Activated naive CD4-positive, alpha-beta T cell treated with anti-CD3 and anti-CD28 coated beads, Interleukin-2, amount 10 ng/mL, durations not matched to agents 7 days and 5 days (primary cell): ENCODE results near the gene ACTRT1.

Experiments used
- CTCF ChIA-PET: fragments of 350-600 bp; sonication (Branson Sonifier 250); formaldehyde crosslinking; loops from one replicate; lab custom pipeline; 2021; ENCODE audit warnings: antibody characterized with exemption; lab: Charles Lee
- DNase-seq: peaks from one replicate; pipeline ENCODE4 v3.0.0-alpha.2; 2020
- H3K27ac Mint-ChIP-seq: one replicate; pipeline ENCODE4 v1.8.0; 2021; ENCODE audit warnings: mild to moderate bottlenecking, moderate library complexity, mixed read lengths
- H3K27me3 Mint-ChIP-seq: one replicate; pipeline ENCODE4 v1.8.0; 2021; ENCODE audit warnings: mild to moderate bottlenecking, mixed read lengths
- H3K36me3 Mint-ChIP-seq: one replicate; pipeline ENCODE4 v1.8.0; 2021; ENCODE audit warnings: mixed read lengths
- H3K4me1 Mint-ChIP-seq: one replicate; pipeline ENCODE4 v1.8.0; 2021; ENCODE audit warnings: mixed read lengths
- H3K4me3 Mint-ChIP-seq: one replicate; pipeline ENCODE4 v1.8.0; 2021; ENCODE audit warnings: mild to moderate bottlenecking, moderate library complexity, mixed read lengths
- H3K9me3 Mint-ChIP-seq: one replicate; pipeline ENCODE4 v1.8.0; 2021; ENCODE audit warnings: mixed read lengths

The ACTRT1 gene

GRCh38 chrX:128052303-128052702 lies at the start of gene ACTRT1:
Gene ACTRT1 (minus strand): TSS chrX:128052403. CDS start chrX:128052206, 197 bp downstream.
- no peaks in the 10 kb centered on the region for H3K4me1 Mint-ChIP-seq
- CTCF ChIA-PET = no interaction called here
- H3K36me3 Mint-ChIP-seq = no peaks in the 10 kb centered on the region
- no peak within 1 kb of the TSS for H3K4me3 Mint-ChIP-seq
- no peaks in the 10 kb centered on the region for H3K27me3 Mint-ChIP-seq
- H3K27ac Mint-ChIP-seq = no peak within 1 kb of the TSS
- H3K9me3 Mint-ChIP-seq = no peaks in the 10 kb centered on the region
- no peak for DNase-seq

GRCh38 chrX:128078545-128078944 lies 26.3 kb upstream of the ACTRT1 start:
- no peaks in the 10 kb centered on the region for H3K27me3 Mint-ChIP-seq
- H3K4me1 Mint-ChIP-seq = no peaks in the 10 kb centered on the region
- CTCF ChIA-PET = no interaction called here
- H3K9me3 Mint-ChIP-seq = no peaks in the 10 kb centered on the region
- no peak overlapping the region for H3K4me3 Mint-ChIP-seq
- H3K27ac Mint-ChIP-seq = no peak overlapping the region
- DNase-seq = no peak
- H3K36me3 Mint-ChIP-seq = no peaks in the 10 kb centered on the region

- no peak for DNase-seq
- Mint-ChIP-seq H3K9me3 (no peaks in the 10 kb centered on the region), H3K4me1 (no peaks in the 10 kb centered on the region), H3K27ac (no peak overlapping the region), H3K4me3 (no peak overlapping the region), H3K36me3 (no peaks in the 10 kb centered on the region), H3K27me3 (no peaks in the 10 kb centered on the region)
- CTCF ChIA-PET = no interaction called here
Measured at GRCh38 chrX:128057421-128057820, 5.2 kb upstream of the ACTRT1 start.

GRCh38 chrX:128051526-128051925 lies 677 bp downstream of the ACTRT1 start:
- Mint-ChIP-seq H3K4me3 (no peak overlapping the region), H3K27ac (no peak overlapping the region), H3K4me1 (no peaks in the 10 kb centered on the region), H3K9me3 (no peaks in the 10 kb centered on the region), H3K36me3 (no peaks in the 10 kb centered on the region), H3K27me3 (no peaks in the 10 kb centered on the region)
- no peak for DNase-seq
- CTCF ChIA-PET = no interaction called here

GRCh38 chrX:128035318-128035717 lies 16.9 kb downstream of the ACTRT1 start:
- Mint-ChIP-seq H3K4me3 (no peak overlapping the region), H3K4me1 (no peaks in the 10 kb centered on the region), H3K27me3 (no peaks in the 10 kb centered on the region), H3K36me3 (no peaks in the 10 kb centered on the region), H3K27ac (no peak overlapping the region), H3K9me3 (no peaks in the 10 kb centered on the region)
- DNase-seq = no peak
- CTCF ChIA-PET = no interaction called here

- no peaks in the 10 kb centered on the region for H3K27me3 Mint-ChIP-seq
- CTCF ChIA-PET = no interaction called here
Measured at GRCh38 chrX:128021566-128021965, 30.6 kb downstream of the ACTRT1 start.

GRCh38 chrX:128020701-128021100 lies 31.5 kb downstream of the ACTRT1 start:
- DNase-seq = no peak
- H3K27me3 Mint-ChIP-seq = no peaks in the 10 kb centered on the region
- H3K4me1 Mint-ChIP-seq = no peaks in the 10 kb centered on the region
- CTCF ChIA-PET = no interaction called here
- H3K27ac Mint-ChIP-seq = no peak overlapping the region
- no peak overlapping the region for H3K4me3 Mint-ChIP-seq
- H3K36me3 Mint-ChIP-seq = no peaks in the 10 kb centered on the region
- H3K9me3 Mint-ChIP-seq = peaks cover 4% of the 10 kb centered on the region

More at GRCh38 chrX:128021566-128021965, 30.6 kb downstream of the ACTRT1 start:
- Mint-ChIP-seq H3K9me3 (peaks cover 3% of the 10 kb centered on the region), H3K4me1 (no peaks in the 10 kb centered on the region), H3K4me3 (no peak overlapping the region), H3K36me3 (no peaks in the 10 kb centered on the region), H3K27ac (no peak overlapping the region)
- DNase-seq = no peak

- no peak for DNase-seq
- Mint-ChIP-seq H3K9me3 (peaks cover 6% of the 10 kb centered on the region), H3K27me3 (no peaks in the 10 kb centered on the region), H3K36me3 (no peaks in the 10 kb centered on the region), H3K4me3 (no peak overlapping the region), H3K27ac (no peak overlapping the region), H3K4me1 (no peaks in the 10 kb centered on the region)
- CTCF ChIA-PET = no interaction called here
Measured at GRCh38 chrX:128019218-128019617, 33.0 kb downstream of the ACTRT1 start.

GRCh38 chrX:128012015-128012414 lies 40.2 kb downstream of the ACTRT1 start:
- no peaks in the 10 kb centered on the region for H3K27me3 Mint-ChIP-seq
- H3K4me3 Mint-ChIP-seq = no peak overlapping the region
- CTCF ChIA-PET = no interaction called here
- H3K9me3 Mint-ChIP-seq = peaks cover 6% of the 10 kb centered on the region
- H3K4me1 Mint-ChIP-seq = no peaks in the 10 kb centered on the region
- no peaks in the 10 kb centered on the region for H3K36me3 Mint-ChIP-seq
- no peak for DNase-seq
- no peak overlapping the region for H3K27ac Mint-ChIP-seq

- Mint-ChIP-seq H3K4me3 (no peak overlapping the region), H3K4me1 (no peaks in the 10 kb centered on the region), H3K27me3 (no peaks in the 10 kb centered on the region), H3K9me3 (no peaks in the 10 kb centered on the region), H3K27ac (no peak overlapping the region), H3K36me3 (no peaks in the 10 kb centered on the region)
- no peak for DNase-seq
- CTCF ChIA-PET = no interaction called here
Measured at GRCh38 chrX:128007882-128008281, 44.3 kb downstream of the ACTRT1 start.
